GM23338 (cell line): ENCODE data around the gene GNA15.
A peak's percentile ranks its signal among the peaks of the same experiment; 100 is the strongest.

Experiments used
- CREB1 ChIP-seq: fragments of 250-450 bp; sonication (Bioruptor Pico); IDR thresholded peaks from 2 replicates; pipeline ENCODE4 v1.5.0; 2020; ENCODE audit warnings: low read depth, mild to moderate bottlenecking, moderate library complexity
- CTCF ChIP-seq, 2 experiments: fragments of 200-600 bp in 1 of 2; sonication (generic) in 1 of 2; conservative IDR thresholded peaks; 2 replicates each; pipeline versions ENCODE4 v1.5.1 to v1.6.1; 2016 to 2017; ENCODE audit warnings: antibody characterized with exemption in 2 of 2, low read depth in 2 of 2, mild to moderate bottlenecking in 2 of 2, moderate library complexity in 1 of 2
- EZH2 ChIP-seq: fragments of 200-600 bp; sonication (generic); IDR thresholded peaks from one replicate; pipeline ENCODE4 v1.8.0; 2017; ENCODE audit warnings: antibody characterized with exemption, mild to moderate bottlenecking, low read depth; ENCODE audit not compliant: unreplicated experiment
- EZH2phosphoT487 ChIP-seq: fragments of 200-600 bp; sonication (generic); IDR thresholded peaks from one replicate; pipeline ENCODE4 v1.8.1; 2018; ENCODE audit warnings: antibody characterized with exemption; ENCODE audit not compliant: unreplicated experiment
- JUNB ChIP-seq: IDR thresholded peaks from one replicate; pipeline ENCODE4 v1.6.1; 2016; ENCODE audit warnings: antibody characterized with exemption; ENCODE audit not compliant: unreplicated experiment
- POLR2AphosphoS5 ChIP-seq: IDR thresholded peaks from 2 replicates; pipeline ENCODE4 v1.6.1; 2016; ENCODE audit warnings: antibody characterized with exemption, low read depth
- REST ChIP-seq: IDR thresholded peaks from one replicate; pipeline ENCODE4 v1.6.1; 2018; ENCODE audit warnings: antibody characterized with exemption; ENCODE audit not compliant: unreplicated experiment
- ZNF114 ChIP-seq: fragments of 250-450 bp; sonication (Bioruptor Pico); IDR thresholded peaks from 2 replicates; pipeline ENCODE4 v1.5.0; 2020; ENCODE audit warnings: mild to moderate bottlenecking, moderate library complexity
- ZNF331 ChIP-seq: fragments of 250-450 bp; sonication (Bioruptor Pico); IDR thresholded peaks from 2 replicates; pipeline ENCODE4 v1.5.0; 2020; ENCODE audit warnings: low read depth, mild to moderate bottlenecking, moderate library complexity

DNA sequence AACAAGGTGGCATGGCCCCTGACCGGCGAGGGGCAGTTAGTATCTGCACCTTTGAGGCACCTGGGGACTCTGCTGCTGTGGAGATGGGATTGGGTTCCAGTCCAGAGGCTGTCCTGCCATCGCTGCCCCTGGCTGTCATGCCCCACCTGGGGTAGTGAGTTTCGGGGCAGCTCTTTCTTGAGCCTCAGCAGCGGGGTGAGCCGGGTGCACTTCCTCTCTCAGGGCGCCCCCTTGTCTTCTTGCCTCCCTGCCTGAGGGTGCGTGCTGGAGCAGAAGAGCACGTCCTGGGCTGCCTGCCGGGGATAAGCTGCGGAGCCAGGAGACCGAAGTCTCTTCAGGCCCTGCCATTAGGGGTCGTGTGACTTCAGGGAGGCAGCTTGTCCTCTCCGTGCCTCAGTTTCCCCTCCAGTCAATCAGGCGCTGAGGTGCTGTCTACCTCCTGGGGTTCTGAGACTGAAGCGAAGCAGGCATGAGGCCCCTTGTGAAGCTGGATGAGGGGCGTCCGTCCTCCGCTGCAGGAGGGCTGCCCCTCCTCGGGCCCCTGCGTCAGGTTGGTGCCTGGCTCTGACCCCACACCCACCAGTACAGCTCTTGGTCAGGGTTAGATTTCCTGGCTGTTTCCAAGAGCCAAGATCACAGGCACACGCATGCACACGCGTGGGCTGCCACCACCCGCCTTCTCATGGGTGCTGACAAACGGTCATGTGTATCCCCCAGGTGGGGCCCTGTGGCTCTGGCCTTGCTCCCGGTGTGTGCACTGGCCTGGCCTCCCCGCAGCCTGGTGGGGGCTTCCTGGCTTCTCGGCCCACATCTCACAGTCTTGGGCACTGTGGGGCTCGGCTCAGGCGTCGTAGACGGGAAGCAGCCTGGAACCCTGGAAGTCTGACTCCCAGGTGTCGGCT, 33.3 kb upstream of the GNA15 start:
- TF ChIP-seq EZH2phosphoT487 (no peak), CTCF (conservative IDR thresholded peaks at IDR 0.05; ENCODE audit: low read depth in 2 of 2) (0 out of 4 replicates have a peak, but pooled peaks of 1 of the 2 experiments have one; percentile 9), EZH2 (no peak), POLR2AphosphoS5 (no peak), REST (no peak), ZNF331 (CRISPR knock-in tag) (no peak), JUNB (no peak), CREB1 (CRISPR knock-in tag) (no peak), ZNF114 (CRISPR knock-in tag) (no peak)
